ENCODE data around the gene MRC1. TPM values are rescaled to one million over a fixed set of nuclear protein-coding genes. Genes with fewer than 3 reads are reported as not detected.

The MRC1 gene
- total RNA-seq, 1 donor from 2014 or later, result 13.1 TPM

- DNase-seq (ENCODE audit: low spot score), result no peak
Measured at GRCh38 chr10:17795813-17796594, 13.1 kb upstream of the MRC1 start.

DNA sequence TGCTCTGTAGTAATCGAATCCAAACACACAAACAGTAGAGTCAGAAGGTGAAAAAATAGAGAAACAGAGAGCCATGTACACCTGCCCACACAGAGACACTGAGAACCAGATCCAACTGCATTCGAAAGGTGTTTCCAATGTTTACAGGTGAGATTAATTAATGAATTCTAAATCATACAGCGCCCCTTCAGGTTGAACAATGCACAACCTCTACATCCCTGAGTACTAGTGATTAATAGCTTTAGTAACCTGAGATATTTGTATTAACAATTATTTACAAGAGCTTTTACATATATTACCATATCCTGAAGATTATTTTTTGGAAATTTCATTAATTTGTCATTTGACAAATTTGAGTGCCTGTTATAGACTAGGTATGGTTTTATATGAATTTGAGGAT, 7.6 kb upstream of the MRC1 start:
- no peak for DNase-seq (ENCODE audit: low spot score)

- DNase-seq (ENCODE audit: low spot score), result no peak
Measured at GRCh38 chr10:17802350-17802749, 6.8 kb upstream of the MRC1 start.

- DNase-seq (ENCODE audit: low spot score), result no peak
Measured at GRCh38 chr10:17802976-17803375, 6.2 kb upstream of the MRC1 start.

DNA sequence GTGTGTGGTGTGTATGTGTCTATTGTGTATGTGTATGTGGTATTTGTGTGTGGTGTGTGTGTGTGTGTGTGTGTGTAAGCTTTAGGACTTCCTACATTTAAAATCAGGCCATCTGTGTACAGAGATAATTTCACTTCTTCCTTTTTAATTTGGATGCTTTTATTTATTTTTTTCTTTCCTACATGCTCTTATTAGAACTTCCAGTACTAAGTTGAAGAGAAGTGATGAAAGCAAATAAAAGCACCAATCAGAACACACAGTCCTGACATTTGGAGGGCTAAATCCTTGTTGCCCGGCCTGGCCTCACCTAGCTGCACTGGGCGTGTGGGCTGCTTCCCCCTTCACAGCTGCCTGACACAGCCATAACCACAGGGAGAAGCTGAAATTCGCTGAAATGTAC, 3.8 kb upstream of the MRC1 start:
- DNase-seq (ENCODE audit: low spot score), result no peak

DNA sequence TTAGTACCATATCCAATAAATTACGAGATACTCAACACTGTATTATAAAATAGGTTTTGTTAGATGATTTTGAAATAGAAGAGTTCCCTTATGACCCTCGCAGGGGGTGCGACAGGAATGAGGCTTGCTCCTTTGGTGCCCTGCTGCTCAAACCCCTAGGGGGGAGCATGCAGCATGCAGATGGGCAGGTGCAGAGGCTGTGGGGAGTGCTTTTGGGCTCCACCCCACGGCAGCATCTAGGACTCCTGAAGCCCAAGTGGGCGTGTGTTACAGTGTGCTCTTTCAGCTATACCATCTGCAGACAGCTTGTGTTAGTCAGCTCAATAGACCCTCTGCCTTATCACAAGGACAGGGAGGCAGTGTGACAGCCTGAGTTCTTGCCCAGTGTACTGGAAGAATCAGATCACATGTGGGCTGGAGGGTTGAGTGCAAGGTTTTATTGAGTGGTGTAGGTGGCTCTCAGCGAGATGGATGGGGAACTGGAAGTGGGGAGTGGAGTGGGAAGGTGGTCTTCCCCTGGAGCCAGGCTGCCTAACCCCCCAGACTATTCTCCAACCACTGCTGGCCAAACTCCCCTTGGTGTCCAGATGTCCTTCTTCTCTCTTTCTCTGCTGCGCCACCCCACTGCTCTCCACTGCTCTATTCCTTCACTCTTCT, 3.1 kb upstream of the MRC1 start:
- DNase-seq (ENCODE audit: low spot score), result no peak

DNA sequence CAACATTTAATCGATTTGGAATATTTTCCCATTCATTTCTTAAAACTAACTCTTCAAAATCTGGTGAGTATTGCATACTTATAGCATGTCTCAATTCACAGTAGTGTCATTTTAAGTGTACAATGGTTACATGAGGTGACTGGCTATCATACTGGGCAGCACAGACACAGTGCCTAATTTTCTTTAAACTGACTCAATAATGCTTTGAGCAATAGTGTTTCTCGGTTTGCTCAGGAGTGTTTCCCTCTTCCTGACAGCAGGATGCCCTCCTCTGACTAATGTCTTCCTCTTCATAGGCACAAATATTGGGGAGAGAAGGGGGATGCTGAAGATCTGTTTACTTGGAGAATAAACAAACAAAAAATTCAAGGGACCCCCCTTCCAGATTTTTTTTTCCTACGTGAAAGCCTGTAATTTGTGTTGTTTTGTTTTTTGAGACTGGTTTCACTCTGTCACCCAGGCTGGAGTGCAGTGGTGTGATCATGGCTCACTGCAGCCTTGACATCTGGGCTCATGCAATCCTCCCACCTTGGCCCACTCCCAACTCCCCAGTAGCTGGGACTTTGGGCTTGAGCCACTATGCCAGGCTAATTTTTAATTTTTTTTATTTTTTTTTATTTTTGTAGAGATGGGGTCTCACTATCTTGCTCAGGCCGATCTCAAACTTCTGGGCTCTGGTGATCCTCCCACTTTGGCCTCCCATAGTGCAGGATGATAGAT, 2.2 kb downstream of the MRC1 start:
- no peak for DNase-seq (ENCODE audit: low spot score)

DNA sequence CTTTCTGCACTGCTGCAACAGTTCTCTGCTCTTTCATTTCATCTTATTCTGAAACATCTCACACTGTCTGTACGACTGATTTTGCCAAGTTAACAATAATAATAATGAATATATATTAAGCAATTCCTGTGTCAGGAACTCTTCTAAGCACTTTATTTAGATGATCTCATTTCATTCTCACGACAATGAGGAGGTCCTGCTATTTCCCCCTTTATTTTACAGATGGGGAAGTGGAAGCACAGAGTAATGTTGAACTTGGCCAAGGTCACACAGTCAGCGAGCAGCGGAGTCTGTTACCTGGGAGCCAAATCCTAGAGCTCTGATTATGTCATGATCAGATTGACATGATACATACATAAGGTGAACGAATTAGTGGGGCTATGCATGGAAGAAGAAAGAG, 5.8 kb downstream of the MRC1 start:
- no peak for DNase-seq (ENCODE audit: low spot score)

DNA sequence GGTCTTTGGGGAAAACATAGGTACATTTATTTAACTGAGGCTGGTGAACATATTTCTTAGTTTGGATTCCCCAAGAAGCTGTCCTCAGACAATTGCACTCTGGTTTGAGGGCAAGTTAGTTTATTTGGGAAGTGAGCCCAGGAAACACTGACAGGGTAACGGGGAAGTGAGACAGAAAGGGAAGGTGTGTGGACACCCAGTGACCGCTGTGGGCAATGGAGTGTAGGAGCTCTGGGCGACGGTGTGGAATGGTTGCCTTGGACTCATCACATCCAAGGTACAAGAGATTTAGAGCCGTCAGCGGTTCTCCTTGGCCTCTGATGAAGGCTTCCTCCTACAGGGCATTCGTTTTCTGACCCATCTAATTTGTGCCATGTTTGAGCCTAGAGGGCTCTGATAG, 7.1 kb downstream of the MRC1 start:
- DNase-seq (ENCODE audit: low spot score), result no peak

DNA sequence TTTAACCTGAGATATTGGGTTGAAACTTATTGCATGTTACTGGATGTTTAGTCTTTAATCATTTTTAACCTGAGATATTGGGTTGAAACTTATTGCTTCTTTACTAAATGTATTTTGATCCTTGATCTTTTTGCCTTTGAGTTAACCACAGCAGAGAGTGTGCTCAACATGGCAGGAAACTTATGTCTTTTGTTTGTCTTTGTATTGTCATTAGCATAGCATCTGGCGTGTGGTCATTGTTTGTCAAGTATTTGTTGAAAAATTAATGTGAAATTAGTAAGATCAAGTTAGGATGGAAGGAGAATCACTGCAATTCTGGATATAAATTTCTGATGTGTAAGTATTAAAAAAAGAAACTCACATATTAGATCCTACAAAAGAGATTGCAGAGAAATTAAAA, 8.2 kb downstream of the MRC1 start:
- DNase-seq (ENCODE audit: low spot score), result no peak

DNA sequence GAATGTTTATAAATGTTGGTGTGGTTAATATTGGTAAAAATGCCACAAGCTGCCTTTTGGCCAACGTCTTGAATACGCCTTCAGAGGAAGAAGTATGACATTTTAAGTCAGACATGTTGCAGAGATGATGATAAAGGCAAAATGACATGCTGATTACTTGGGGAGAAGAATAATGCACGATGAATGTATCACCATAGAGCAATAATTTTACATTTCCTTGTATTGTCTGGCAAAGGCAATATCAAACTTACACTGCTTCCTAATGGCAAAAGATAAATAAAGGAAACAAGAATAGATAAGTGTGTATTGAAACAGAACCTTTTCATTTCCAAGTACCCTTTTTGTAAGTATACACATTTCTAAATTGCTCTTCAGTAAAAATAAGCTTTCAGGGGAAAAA, 8.6 kb downstream of the MRC1 start:
- DNase-seq (ENCODE audit: low spot score), result no peak

GRCh38 chr10:17819836-17820235, 10.7 kb downstream of the MRC1 start:
- DNase-seq (ENCODE audit: low spot score), result no peak

GRCh38 chr10:17820943-17821342, 11.8 kb downstream of the MRC1 start:
- no peak for DNase-seq (ENCODE audit: low spot score)

GRCh38 chr10:17821893-17822292, 12.7 kb downstream of the MRC1 start:
- DNase-seq (ENCODE audit: low spot score), result no peak

DNA sequence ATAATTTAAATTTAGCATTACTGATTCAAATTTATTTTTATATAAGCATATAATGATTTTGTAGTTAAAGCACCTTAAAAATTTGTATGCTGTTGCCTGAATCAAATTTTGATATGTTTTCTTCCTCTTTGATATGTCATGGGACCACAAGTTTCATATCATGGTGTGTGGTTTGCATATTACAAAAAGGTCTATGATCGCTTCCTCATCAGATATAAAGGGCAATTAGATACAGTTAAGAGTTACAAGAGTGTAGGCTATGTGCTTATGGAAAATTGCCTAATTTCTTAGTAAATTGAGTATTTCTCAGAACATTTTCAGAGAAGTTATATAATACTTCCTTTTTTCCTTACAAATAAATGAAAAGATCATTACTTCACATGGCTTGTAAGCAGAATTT, 22.2 kb downstream of the MRC1 start:
- no peak for DNase-seq (ENCODE audit: low spot score)

DNA sequence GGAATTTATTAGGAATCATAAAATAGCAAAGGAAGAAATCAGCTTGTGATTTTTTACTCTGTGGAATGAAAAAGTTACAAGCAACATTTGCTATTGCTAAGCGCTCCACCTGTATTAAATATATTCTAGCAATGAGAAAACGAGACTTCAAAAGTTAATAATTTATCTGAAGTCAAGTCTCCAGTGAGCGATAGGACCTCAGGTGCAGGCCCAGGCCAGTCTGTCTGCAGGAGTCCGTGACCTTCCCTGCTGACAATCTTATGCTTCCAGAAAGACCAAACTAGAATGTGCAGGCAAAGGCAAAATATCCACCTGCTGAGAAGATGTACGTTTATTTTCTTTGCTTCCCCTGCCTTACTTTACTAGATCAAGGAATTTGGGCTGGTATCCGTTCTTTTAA, 22.7 kb downstream of the MRC1 start:
- DNase-seq (ENCODE audit: low spot score), result no peak

- no peak for DNase-seq (ENCODE audit: low spot score)
Measured at GRCh38 chr10:17833656-17834055, 24.5 kb downstream of the MRC1 start.

DNA sequence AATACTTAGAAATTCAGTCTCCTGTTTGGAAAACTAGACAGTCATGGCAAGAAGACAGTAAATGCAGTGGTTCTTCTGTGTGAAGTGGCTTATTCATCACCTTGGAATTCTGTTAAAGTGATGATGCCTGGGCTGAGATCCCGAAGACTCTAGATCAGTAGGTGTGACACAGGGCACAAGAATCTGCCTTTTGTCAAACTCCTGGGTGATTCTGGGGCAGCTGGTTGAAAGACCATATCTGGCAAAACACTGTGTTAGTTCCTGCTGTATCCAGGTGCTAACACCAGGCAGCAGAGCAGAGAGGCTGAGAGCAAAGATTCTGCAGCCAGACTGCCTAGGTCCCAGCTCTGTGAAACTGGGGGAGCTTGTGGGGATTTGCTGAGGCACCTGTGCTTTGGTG, 26.5 kb downstream of the MRC1 start:
- DNase-seq (ENCODE audit: low spot score), result no peak

DNA sequence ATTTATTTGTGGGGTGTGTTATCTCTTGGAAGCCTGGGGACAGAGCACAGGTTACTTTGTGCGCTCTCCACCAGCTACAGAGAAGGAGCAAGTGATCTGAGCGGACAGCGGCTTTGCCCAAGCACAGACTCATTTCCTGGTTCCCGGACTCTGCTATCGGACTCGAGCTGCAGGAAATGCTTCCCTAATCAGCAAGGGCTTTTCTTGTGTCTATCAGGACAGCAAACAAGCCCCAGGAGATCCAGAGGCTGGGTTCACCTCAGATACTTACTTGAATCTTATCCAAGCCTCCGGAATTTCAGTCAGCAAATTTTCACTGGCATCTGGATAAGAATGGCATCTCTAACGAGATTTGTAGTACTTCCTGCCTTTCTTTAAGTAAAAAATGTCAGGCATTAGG, 27.8 kb downstream of the MRC1 start:
- DNase-seq (ENCODE audit: low spot score), result no peak

DNA sequence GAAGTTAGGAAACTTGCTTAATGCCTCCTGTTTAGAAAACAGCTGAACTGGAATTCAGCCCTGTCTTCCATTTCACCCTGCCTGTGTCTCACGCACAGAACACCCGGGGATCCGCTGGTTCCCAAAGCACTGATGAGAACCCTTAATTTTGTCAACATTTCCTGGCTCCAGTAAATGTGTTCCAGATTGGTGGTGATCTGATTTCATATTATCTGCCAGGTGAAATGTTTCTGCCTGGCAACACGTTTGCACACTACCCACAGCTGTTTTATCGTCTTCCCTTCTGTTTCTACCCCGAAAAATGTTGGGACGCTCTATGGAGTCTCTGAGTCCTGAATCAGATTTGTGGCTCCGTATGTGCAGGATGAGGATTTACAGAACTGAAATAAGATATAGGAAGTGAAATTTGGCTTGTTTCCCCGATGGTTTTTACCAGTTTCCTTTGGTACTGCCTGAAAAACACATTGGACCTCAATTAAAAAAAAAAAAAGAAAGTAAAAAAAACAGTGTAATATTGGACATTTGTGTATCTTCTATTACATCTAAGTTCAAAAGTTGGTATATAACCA, 29.0 kb downstream of the MRC1 start:
- no peak for DNase-seq (ENCODE audit: low spot score)

DNA sequence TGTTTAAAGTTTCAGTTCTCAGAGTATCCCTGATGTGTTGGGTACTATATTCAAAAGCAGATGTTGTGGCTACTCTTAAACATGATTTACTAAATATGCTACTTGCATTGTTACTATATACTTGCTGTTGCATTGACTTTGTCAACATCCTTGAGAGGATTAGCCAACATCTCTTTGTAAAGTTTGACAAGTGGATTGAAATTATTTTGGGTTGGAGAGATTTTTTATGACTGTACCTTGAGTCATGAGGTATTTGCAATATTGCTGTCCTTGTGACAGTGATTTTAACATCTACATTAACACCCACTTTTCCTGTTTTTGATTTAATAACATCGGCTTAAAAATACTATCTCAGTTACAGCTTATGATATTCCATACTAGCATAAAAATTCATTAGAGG, 31.9 kb downstream of the MRC1 start:
- no peak for DNase-seq (ENCODE audit: low spot score)

DNA sequence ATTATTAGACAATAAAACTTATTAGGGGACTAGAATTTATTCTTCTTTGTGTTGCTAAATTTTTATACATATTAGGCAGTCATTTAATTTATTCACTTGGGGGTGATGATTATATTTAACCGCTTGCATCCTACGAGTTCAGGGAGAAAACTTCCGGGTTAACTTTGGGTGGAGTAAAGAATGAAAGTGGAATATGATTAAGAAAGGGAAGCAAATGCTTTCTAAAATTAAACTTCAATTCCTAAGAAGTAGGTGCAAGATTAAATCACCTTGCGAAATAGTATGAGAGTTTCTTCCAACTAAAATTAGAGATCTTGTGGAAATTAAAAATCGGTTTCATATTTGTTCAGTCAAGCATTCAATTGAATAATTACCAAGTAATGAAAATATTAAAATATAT, 33.5 kb downstream of the MRC1 start:
- DNase-seq (ENCODE audit: low spot score), result no peak
